AG09319 (cell line): ENCODE data around the gene COA1.

Source experiments
- DNase-seq: peaks from one replicate; pipeline ENCODE4 v3.0.0-alpha.2; 2010; ENCODE audit warnings: low read depth; ENCODE audit errors: extremely low read depth
- CTCF ChIP-seq: IDR thresholded peaks from 2 replicates; pipeline ENCODE4 v1.5.1; 2011; ENCODE audit warnings: low read depth, mild to moderate bottlenecking, inconsistent platforms, low read length, moderate library complexity

The COA1 gene

GRCh38 chr7:43761938-43762692 is 32.8 kb upstream of the COA1 start:
- DNase-seq: no peak
- no peak for TF ChIP-seq CTCF

GRCh38 chr7:43761382-43761781 is 32.1 kb upstream of the COA1 start:
- TF ChIP-seq CTCF: no peak

GRCh38 chr7:43760861-43761260 is 31.5 kb upstream of the COA1 start:
- DNase-seq: no peak
- no peak for TF ChIP-seq CTCF

More at GRCh38 chr7:43761382-43761781, 32.1 kb upstream of the COA1 start:
- no peak for DNase-seq

- TF ChIP-seq CTCF: no peak
- DNase-seq: no peak
These were observed 29.7 kb upstream of the COA1 start for GRCh38 chr7:43758822-43759683.

- no peak for DNase-seq
- TF ChIP-seq CTCF: no peak
These were observed 28.9 kb upstream of the COA1 start, which contains the start of gene BLVRA for GRCh38 chr7:43758029-43758821. TSS of gene BLVRA (plus strand) at chr7:43758680. CDS start at chr7:43771159, 12,479 bp downstream.

GRCh38 chr7:43757073-43757720 is 27.9 kb upstream of the COA1 start:
- DNase-seq: no peak
- TF ChIP-seq CTCF: no peak
